Measurements from ENCODE around the gene C9. TPM values are rescaled to one million over a fixed set of nuclear protein-coding genes. Genes with fewer than 3 reads are reported as not detected.
"Not testable (repeated sequence)": the region's sequence is repeated elsewhere in the genome, so short reads cannot be mapped to it uniquely, and the experiment has no call there.

C9 gene
- under 1 TPM; 0.37 to 0.53 (median 0.44) TPM for polyA plus RNA-seq (ENCODE audit: insufficient read length in 3 of 3)
- long read RNA-seq, donor 1 = 0 reads
- long read RNA-seq, donor 2 = 0 reads
- long read RNA-seq, donor 3 = 0 reads
- long read RNA-seq, donor 4 = 0 reads
- long read RNA-seq, donor 5 = 0 reads
- long read RNA-seq, donor 6 = 0 reads
- long read RNA-seq, donor 7 = 0 reads
- long read RNA-seq, donor 8 = 0 reads
- long read RNA-seq, donor 9 = 0 reads
- long read RNA-seq, donor 10 = 0 reads
- long read RNA-seq, donor 11 = 0 reads
- long read RNA-seq, donor 12 = 0 reads
- long read RNA-seq, donor 13 = 0 reads
- long read RNA-seq, donor 14 = 0 reads
- long read RNA-seq, donor 15 = 0 reads
- long read RNA-seq, donor 16 = 0 reads

- no peak for DNase-seq
Observed at GRCh38 chr5:39364367-39364766, at the start of gene C9. Gene C9, minus strand, starts transcription at chr5:39364495. Its CDS starts 31 bp downstream, at chr5:39364464.

- DNase-seq = no peak
Observed at GRCh38 chr5:39413771-39414170, 49.5 kb upstream of the C9 start.

- no peak for DNase-seq
Observed at GRCh38 chr5:39412721-39413394, 48.6 kb upstream of the C9 start.

- DNase-seq = no peak
Observed at GRCh38 chr5:39411985-39412384, 47.7 kb upstream of the C9 start.

GRCh38 chr5:39411061-39411460 is 46.8 kb upstream of the C9 start:
- DNase-seq = no peak

- no peak for DNase-seq
Observed at GRCh38 chr5:39409033-39409432, 44.7 kb upstream of the C9 start.

- no peak for DNase-seq
Observed at GRCh38 chr5:39405083-39405843, 41.0 kb upstream of the C9 start.

GRCh38 chr5:39403761-39404160 is 39.5 kb upstream of the C9 start:
- DNase-seq = not testable (repeated sequence)

- DNase-seq = not testable (repeated sequence)
Observed at GRCh38 chr5:39402140-39402539, 37.8 kb upstream of the C9 start.

GRCh38 chr5:39400713-39401578 is 36.7 kb upstream of the C9 start:
- DNase-seq = peak; percentile 14

- DNase-seq = no peak
Observed at GRCh38 chr5:39399135-39400036, 35.1 kb upstream of the C9 start.

- no peak for DNase-seq
Observed at GRCh38 chr5:39396843-39397242, 32.5 kb upstream of the C9 start.

GRCh38 chr5:39395521-39395920 is 31.2 kb upstream of the C9 start:
- DNase-seq = no peak

- no peak for DNase-seq
Observed at GRCh38 chr5:39394946-39395345, 30.7 kb upstream of the C9 start.

GRCh38 chr5:39390945-39391344 is 26.6 kb upstream of the C9 start:
- DNase-seq = no peak

GRCh38 chr5:39387293-39387692 is 23.0 kb upstream of the C9 start:
- DNase-seq = no peak

- no peak for DNase-seq
Observed at GRCh38 chr5:39384271-39384670, 20.0 kb upstream of the C9 start.

- DNase-seq = no peak
Observed at GRCh38 chr5:39381376-39381775, 17.1 kb upstream of the C9 start.

GRCh38 chr5:39379693-39380092 is 15.4 kb upstream of the C9 start:
- peak; percentile 31 for DNase-seq

GRCh38 chr5:39377613-39378012 is 13.3 kb upstream of the C9 start:
- no peak for DNase-seq

GRCh38 chr5:39376293-39376714 is 12.0 kb upstream of the C9 start:
- peak; percentile 39 for DNase-seq
